ENCODE data around the gene ARID4B. TPM values are rescaled to one million over a fixed set of nuclear protein-coding genes. Genes with fewer than 3 reads are reported as not detected.
A peak's percentile ranks its signal among the peaks of the same experiment; 100 is the strongest.
"Not testable (repeated sequence)": the region's sequence is repeated elsewhere in the genome, so short reads cannot be mapped to it uniquely, and the experiment has no call there.

Gene ARID4B
- polyA plus RNA-seq, 2 of the 4 experiments (the other 2 are of a cell fraction), result 14.9 to 16.0 TPM

- no peak for TF ChIP-seq PBX3 (IDR thresholded peaks at IDR 0.05)
- no peak for TF ChIP-seq HOXA7 (CRISPR knock-in tag; IDR thresholded peaks at IDR 0.05)
- TF ChIP-seq, protein P1, sequence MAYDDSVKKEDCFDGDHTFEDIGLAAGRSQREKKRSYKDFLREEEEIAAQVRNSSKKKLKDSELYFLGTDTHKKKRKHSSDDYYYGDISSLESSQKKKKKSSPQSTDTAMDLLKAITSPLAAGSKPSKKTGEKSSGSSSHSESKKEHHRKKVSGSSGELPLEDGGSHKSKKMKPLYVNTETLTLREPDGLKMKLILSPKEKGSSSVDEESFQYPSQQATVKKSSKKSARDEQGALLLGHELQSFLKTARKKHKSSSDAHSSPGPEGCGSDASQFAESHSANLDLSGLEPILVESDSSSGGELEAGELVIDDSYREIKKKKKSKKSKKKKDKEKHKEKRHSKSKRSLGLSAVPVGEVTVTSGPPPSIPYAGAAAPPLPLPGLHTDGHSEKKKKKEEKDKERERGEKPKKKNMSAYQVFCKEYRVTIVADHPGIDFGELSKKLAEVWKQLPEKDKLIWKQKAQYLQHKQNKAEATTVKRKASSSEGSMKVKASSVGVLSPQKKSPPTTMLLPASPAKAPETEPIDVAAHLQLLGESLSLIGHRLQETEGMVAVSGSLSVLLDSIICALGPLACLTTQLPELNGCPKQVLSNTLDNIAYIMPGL (CRISPR knock-in tag; IDR thresholded peaks at IDR 0.05; ENCODE audit: borderline replicate concordance), result no peak
- TF ChIP-seq, protein P2, sequence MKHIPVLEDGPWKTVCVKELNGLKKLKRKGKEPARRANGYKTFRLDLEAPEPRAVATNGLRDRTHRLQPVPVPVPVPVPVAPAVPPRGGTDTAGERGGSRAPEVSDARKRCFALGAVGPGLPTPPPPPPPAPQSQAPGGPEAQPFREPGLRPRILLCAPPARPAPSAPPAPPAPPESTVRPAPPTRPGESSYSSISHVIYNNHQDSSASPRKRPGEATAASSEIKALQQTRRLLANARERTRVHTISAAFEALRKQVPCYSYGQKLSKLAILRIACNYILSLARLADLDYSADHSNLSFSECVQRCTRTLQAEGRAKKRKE (CRISPR knock-in tag; IDR thresholded peaks at IDR 0.05; ENCODE audit: low read depth), result no peak
- no peak for TF ChIP-seq JUN (IDR thresholded peaks at IDR 0.05)
- TF ChIP-seq EP300 (IDR thresholded peaks at IDR 0.05), result no peak
- no peak for TF ChIP-seq MAZ (IDR thresholded peaks at IDR 0.05; ENCODE audit: borderline replicate concordance, low read depth, low read length)
- no peak for TF ChIP-seq EHF (CRISPR knock-in tag; IDR thresholded peaks at IDR 0.05)
- no peak for TF ChIP-seq KDM1A (IDR thresholded peaks at IDR 0.05; ENCODE audit: low read depth)
- no peak for TF ChIP-seq BCL3 (IDR thresholded peaks at IDR 0.05)
- TF ChIP-seq, protein P3, sequence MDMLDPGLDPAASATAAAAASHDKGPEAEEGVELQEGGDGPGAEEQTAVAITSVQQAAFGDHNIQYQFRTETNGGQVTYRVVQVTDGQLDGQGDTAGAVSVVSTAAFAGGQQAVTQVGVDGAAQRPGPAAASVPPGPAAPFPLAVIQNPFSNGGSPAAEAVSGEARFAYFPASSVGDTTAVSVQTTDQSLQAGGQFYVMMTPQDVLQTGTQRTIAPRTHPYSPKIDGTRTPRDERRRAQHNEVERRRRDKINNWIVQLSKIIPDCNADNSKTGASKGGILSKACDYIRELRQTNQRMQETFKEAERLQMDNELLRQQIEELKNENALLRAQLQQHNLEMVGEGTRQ (IDR thresholded peaks at IDR 0.05), result no peak
- no peak for TF ChIP-seq ZC3H11A (IDR thresholded peaks at IDR 0.05)
- H3K9me3 ChIP-seq, result no peaks in the 10 kb centered on the region
- FAIRE-seq, result no peak
- peak in 1 of 2 experiments; percentile 18; a peak in 1 of 6 replicates for ATAC-seq
- POLR2A ChIA-PET, result no interaction called here
- H3K4me2 ChIP-seq, result no peak overlapping the region
- H3K4me1 ChIP-seq, result peaks cover 13% of the 10 kb centered on the region; the same call in 2 of the 3 replicates
- WGBS (ENCODE audit: missing lambda C conversion rate), result 79% methylated on average over 1 of the region's 1 CpG
- CTCF ChIA-PET, result no interaction called here
- H3K27ac ChIP-seq, result no peak overlapping the region
- no peak overlapping the region for H3K4me3 ChIP-seq
- DNase-seq (ENCODE audit: low read depth in 1 of 2, low spot score in 1 of 2), result no peak
Observed at GRCh38 chr1:235286667-235287066, 41.3 kb downstream of the ARID4B start.

GRCh38 chr1:235284231-235284769 is 43.7 kb downstream of the ARID4B start:
- CTCF ChIA-PET, result interaction anchor here (1.1 to 1.5 kb wide), 2 partner anchors 23 to 132 kb away, joined by 3 to 5 read pairs; no protein-coding TSS in a partner anchor
- FAIRE-seq (no peak), DNase-seq (ENCODE audit: low read depth in 1 of 2, low spot score in 1 of 2) (no peak), ATAC-seq (no peak)
- Histone ChIP-seq H3K4me1 (peaks cover 13% of the 10 kb centered on the region; the same call in 2 of the 3 replicates), H3K4me3 (no peak overlapping the region), H3K27ac (no peak overlapping the region), H3K4me2 (no peak overlapping the region), H3K9me3 (no peaks in the 10 kb centered on the region)
- WGBS (ENCODE audit: missing lambda C conversion rate), result 97% methylated on average over 6 of the region's 6 CpGs
- TF ChIP-seq ZC3H11A (IDR thresholded peaks at IDR 0.05) (no peak), HEYL (CRISPR knock-in tag; IDR thresholded peaks at IDR 0.05) (no peak), BHLHE40 (IDR thresholded peaks at IDR 0.05; ENCODE audit: low read depth, low read length) (no peak), EHMT2 (IDR thresholded peaks at IDR 0.05; ENCODE audit: low read depth) (no peak), RNF2 (IDR thresholded peaks at IDR 0.05; ENCODE audit: borderline replicate concordance, low read depth) (no peak), CEBPB (IDR thresholded peaks at IDR 0.05) (no peak), JUNB (IDR thresholded peaks at IDR 0.05) (no peak), ZNF302 (CRISPR knock-in tag; IDR thresholded peaks at IDR 0.05) (no peak), ESRRA (IDR thresholded peaks at IDR 0.05; ENCODE audit: borderline replicate concordance, low read length) (no peak), GATA3 (IDR thresholded peaks at IDR 0.05; ENCODE audit: borderline replicate concordance) (no peak), BCL3 (IDR thresholded peaks at IDR 0.05) (no peak)
- TF ChIP-seq, protein P4, sequence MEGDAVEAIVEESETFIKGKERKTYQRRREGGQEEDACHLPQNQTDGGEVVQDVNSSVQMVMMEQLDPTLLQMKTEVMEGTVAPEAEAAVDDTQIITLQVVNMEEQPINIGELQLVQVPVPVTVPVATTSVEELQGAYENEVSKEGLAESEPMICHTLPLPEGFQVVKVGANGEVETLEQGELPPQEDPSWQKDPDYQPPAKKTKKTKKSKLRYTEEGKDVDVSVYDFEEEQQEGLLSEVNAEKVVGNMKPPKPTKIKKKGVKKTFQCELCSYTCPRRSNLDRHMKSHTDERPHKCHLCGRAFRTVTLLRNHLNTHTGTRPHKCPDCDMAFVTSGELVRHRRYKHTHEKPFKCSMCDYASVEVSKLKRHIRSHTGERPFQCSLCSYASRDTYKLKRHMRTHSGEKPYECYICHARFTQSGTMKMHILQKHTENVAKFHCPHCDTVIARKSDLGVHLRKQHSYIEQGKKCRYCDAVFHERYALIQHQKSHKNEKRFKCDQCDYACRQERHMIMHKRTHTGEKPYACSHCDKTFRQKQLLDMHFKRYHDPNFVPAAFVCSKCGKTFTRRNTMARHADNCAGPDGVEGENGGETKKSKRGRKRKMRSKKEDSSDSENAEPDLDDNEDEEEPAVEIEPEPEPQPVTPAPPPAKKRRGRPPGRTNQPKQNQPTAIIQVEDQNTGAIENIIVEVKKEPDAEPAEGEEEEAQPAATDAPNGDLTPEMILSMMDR (IDR thresholded peaks at IDR 0.05), result no peak
- POLR2A ChIA-PET, result no interaction called here

GRCh38 chr1:235283636-235284035 is 44.3 kb downstream of the ARID4B start:
- H3K27ac ChIP-seq; H3K4me3 ChIP-seq; FAIRE-seq; POLR2A ChIA-PET; DNase-seq (ENCODE audit: low read depth in 1 of 2, low spot score in 1 of 2); ATAC-seq; H3K9me3 ChIP-seq; H3K4me2 ChIP-seq: not testable (repeated sequence)
- peaks cover 13% of the 10 kb centered on the region; the same call in 2 of the 3 replicates for H3K4me1 ChIP-seq
- 98% methylated on average over 13 of the region's 13 CpGs for WGBS (ENCODE audit: missing lambda C conversion rate)
- CTCF ChIA-PET, result interaction anchor here (0.7 to 1.5 kb wide), 3 partner anchors 22 to 350 kb away, joined by 3 to 5 read pairs (median 4); no protein-coding TSS in a partner anchor
